Activated naive CD4-positive, alpha-beta T cell treated with anti-CD3 and anti-CD28 coated beads, Interleukin-2, amount 50 U/mL, for 24 hours (primary cell): ENCODE data around the gene DAND5.

Experiments
- H3K27ac Mint-ChIP-seq: one replicate; pipeline ENCODE4 v1.8.0; 2021; ENCODE audit warnings: mild to moderate bottlenecking, mixed read lengths
- H3K27me3 Mint-ChIP-seq: one replicate; pipeline ENCODE4 v1.8.0; 2021; ENCODE audit warnings: mixed read lengths
- H3K36me3 Mint-ChIP-seq: one replicate; pipeline ENCODE4 v1.8.0; 2021; ENCODE audit warnings: mixed read lengths
- H3K4me1 Mint-ChIP-seq: one replicate; pipeline ENCODE4 v1.8.0; 2021; ENCODE audit warnings: mixed read lengths
- H3K4me3 Mint-ChIP-seq: one replicate; pipeline ENCODE4 v1.8.0; 2021; ENCODE audit warnings: mild to moderate bottlenecking, mixed read lengths
- H3K9me3 Mint-ChIP-seq: one replicate; pipeline ENCODE4 v1.8.0; 2021; ENCODE audit warnings: mixed read lengths

Gene DAND5

GRCh38 chr19:13015361-13016223, 46.2 kb downstream of the DAND5 start:
- Mint-ChIP-seq H3K27ac (no peak overlapping the region), H3K9me3 (no peaks in the 10 kb centered on the region), H3K27me3 (peaks cover 27% of the 10 kb centered on the region), H3K36me3 (no peaks in the 10 kb centered on the region), H3K4me1 (peaks cover 25% of the 10 kb centered on the region), H3K4me3 (peak overlapping the region; percentile 38)

DNA sequence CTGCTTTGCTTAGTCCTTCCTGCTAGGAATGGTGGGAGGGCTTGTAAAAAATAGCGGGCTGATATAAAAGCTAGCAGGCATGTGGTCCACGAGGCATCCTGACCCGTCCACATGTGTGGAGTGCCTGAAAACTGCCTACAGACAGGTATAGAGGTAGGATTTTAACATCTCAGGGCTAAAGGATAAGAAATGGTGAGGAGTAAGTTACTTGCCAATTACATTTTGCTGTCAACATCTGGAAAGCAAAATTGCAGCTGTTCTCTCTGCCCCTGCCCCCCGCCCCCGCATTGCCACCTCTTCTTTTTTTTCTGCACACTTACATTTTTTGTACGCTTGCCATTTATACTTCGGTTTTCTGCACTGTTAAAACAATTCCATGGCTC, 46.9 kb downstream of the DAND5 start:
- Mint-ChIP-seq H3K4me1 (peaks cover 25% of the 10 kb centered on the region), H3K4me3 (no peak overlapping the region), H3K36me3 (no peaks in the 10 kb centered on the region), H3K27me3 (peaks cover 25% of the 10 kb centered on the region), H3K9me3 (no peaks in the 10 kb centered on the region), H3K27ac (no peak overlapping the region)

GRCh38 chr19:13016628-13017305, 47.4 kb downstream of the DAND5 start:
- no peaks in the 10 kb centered on the region for H3K9me3 Mint-ChIP-seq
- peaks cover 23% of the 10 kb centered on the region for H3K27me3 Mint-ChIP-seq
- H3K36me3 Mint-ChIP-seq = peaks cover under 1% of the 10 kb centered on the region
- peaks cover 23% of the 10 kb centered on the region for H3K4me1 Mint-ChIP-seq
- no peak overlapping the region for H3K27ac Mint-ChIP-seq
- H3K4me3 Mint-ChIP-seq = no peak overlapping the region

DNA sequence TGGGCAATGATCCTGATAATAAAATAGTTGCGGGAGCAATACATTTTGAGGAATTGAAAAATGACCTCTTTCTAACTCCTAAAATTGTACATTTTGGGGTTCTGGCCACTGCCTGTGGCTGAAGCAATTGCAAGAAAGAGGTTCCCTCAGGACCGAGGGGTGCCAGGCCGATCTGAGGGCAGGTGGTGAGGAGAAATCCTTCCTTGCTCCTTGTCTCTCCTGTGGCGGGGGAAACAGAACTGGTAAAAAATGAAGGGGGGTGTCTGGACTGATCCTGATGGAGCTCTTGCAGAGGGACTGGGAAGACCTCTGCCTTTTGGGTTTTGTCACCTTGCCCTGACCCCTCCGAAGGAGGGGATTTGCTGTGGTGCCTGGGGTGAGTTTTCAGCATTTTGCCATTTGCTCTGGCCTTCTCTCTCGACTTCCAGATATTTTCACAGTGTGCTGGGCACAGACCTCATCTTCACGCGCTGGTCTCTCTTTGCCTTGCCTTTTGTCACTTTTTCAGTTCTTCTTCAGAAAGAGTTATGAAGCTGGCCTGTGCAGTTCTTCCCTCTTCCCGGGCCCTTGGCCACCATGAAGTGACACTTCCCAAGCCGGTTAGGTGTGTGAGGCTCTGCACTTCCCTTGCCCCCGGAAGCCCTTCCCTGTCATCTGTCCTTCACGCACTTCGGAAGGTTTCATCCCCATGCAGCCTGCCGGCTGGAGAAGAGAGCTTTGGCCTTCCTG, 48.1 kb downstream of the DAND5 start:
- Mint-ChIP-seq H3K9me3 (no peaks in the 10 kb centered on the region), H3K27me3 (peaks cover 25% of the 10 kb centered on the region)

GRCh38 chr19:13018035-13018914, 48.9 kb downstream of the DAND5 start:
- Mint-ChIP-seq H3K4me3 (no peak overlapping the region), H3K4me1 (peaks cover 29% of the 10 kb centered on the region), H3K27me3 (peaks cover 21% of the 10 kb centered on the region), H3K27ac (no peak overlapping the region), H3K36me3 (peaks cover 1% of the 10 kb centered on the region), H3K9me3 (no peaks in the 10 kb centered on the region)

More for the DNA sequence above, 48.1 kb downstream of the DAND5 start:
- Mint-ChIP-seq H3K36me3 (peaks cover 1% of the 10 kb centered on the region), H3K4me3 (no peak overlapping the region), H3K27ac (no peak overlapping the region), H3K4me1 (peaks cover 28% of the 10 kb centered on the region)

DNA sequence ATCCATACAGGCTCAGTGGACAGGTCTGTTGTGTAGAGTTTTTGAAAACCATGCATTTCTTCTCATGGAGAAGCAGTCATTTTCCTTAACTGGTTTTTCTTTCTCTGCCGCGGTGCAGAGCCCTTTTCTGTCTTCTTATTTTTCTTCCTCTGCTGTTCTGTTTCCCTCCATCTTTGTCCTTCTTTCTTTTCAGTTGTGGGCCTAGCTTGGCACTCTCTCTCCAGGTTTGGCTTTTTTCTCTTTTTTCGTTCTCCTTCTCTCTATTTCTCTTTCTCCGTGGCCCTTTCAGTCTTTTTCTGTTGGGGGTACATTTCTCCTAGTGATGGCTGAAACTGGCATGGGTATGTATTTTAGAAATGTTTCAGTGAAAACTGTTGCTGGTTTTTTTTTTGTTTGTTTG, 50.0 kb downstream of the DAND5 start:
- H3K27ac Mint-ChIP-seq = peak overlapping the region; percentile 56
- H3K9me3 Mint-ChIP-seq = no peaks in the 10 kb centered on the region
- H3K36me3 Mint-ChIP-seq = peaks cover 1% of the 10 kb centered on the region
- H3K27me3 Mint-ChIP-seq = peaks cover 21% of the 10 kb centered on the region
- H3K4me3 Mint-ChIP-seq = no peak overlapping the region
- H3K4me1 Mint-ChIP-seq = peaks cover 29% of the 10 kb centered on the region

- H3K4me1 Mint-ChIP-seq = peaks cover 28% of the 10 kb centered on the region
- no peaks in the 10 kb centered on the region for H3K9me3 Mint-ChIP-seq
- H3K4me3 Mint-ChIP-seq = no peak overlapping the region
- H3K27ac Mint-ChIP-seq = peak overlapping the region; percentile 37
- H3K27me3 Mint-ChIP-seq = peaks cover 18% of the 10 kb centered on the region
- peaks cover 5% of the 10 kb centered on the region for H3K36me3 Mint-ChIP-seq
Observed at GRCh38 chr19:13020002-13020414, 50.6 kb downstream of the DAND5 start.

- Mint-ChIP-seq H3K9me3 (no peaks in the 10 kb centered on the region), H3K36me3 (peaks cover 13% of the 10 kb centered on the region), H3K4me1 (peaks cover 31% of the 10 kb centered on the region), H3K27me3 (peaks cover 17% of the 10 kb centered on the region), H3K4me3 (peak overlapping the region; percentile 74), H3K27ac (no peak overlapping the region)
Observed at GRCh38 chr19:13022111-13022858, 52.9 kb downstream of the DAND5 start.

- H3K27ac Mint-ChIP-seq = no peak overlapping the region
- peaks cover 13% of the 10 kb centered on the region for H3K36me3 Mint-ChIP-seq
- H3K9me3 Mint-ChIP-seq = no peaks in the 10 kb centered on the region
- H3K4me3 Mint-ChIP-seq = peak overlapping the region; percentile 62
- peaks cover 17% of the 10 kb centered on the region for H3K27me3 Mint-ChIP-seq
- H3K4me1 Mint-ChIP-seq = peaks cover 31% of the 10 kb centered on the region
Observed at GRCh38 chr19:13022859-13023636, 53.7 kb downstream of the DAND5 start.

GRCh38 chr19:13023656-13024055, 54.3 kb downstream of the DAND5 start:
- peaks cover 31% of the 10 kb centered on the region for H3K4me1 Mint-ChIP-seq
- H3K36me3 Mint-ChIP-seq = peaks cover 13% of the 10 kb centered on the region
- H3K4me3 Mint-ChIP-seq = peak overlapping the region; percentile 54
- H3K27ac Mint-ChIP-seq = no peak overlapping the region
- H3K27me3 Mint-ChIP-seq = peaks cover 17% of the 10 kb centered on the region
- H3K9me3 Mint-ChIP-seq = no peaks in the 10 kb centered on the region
